ENCODE measurements around the gene TCF19.

GRCh38 chr6:31135710-31136109 is 22.7 kb upstream of the TCF19 start:
- no peak for TF ChIP-seq CTCF (conservative IDR thresholded peaks at IDR 0.05; ENCODE audit: low read depth, low read length)
- no peak for TF ChIP-seq EZH2 (IDR thresholded peaks at IDR 0.05; ENCODE audit: borderline replicate concordance, low read depth, low read length, poor library complexity, severe bottlenecking)

Data from A673 (cell line).